ENCODE measurements around the gene PPP6R1.

Gene PPP6R1

DNA sequence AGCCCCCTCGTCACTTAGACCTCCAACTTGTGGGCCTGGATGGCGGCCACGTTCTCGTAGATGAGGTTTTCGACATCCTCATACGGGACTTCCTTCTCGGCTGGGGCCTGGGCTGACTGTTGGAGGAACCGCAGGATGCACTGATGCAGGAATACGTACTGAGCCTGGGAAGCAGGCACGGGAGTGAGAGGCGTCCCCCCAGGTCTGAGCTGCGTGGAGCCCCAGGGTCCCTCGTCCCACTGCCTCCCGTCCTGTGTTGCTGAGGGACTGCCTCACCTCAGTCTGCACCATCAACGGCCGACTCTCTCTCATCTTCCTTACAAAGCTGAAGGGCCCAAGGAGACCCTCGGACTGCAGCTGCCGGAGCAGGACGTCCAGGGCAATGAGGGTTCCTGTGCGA, 77.1 kb downstream of the PPP6R1 start:
- no peak for DNase-seq (ENCODE audit: low spot score)

Data from hepatic stellate cell (primary cell).